MCF 10A (cell line): Measurements from ENCODE around the gene ELK4. TPM values are rescaled to one million over a fixed set of nuclear protein-coding genes. Genes with fewer than 3 reads are reported as not detected.

Experiments
- total RNA-seq: library from RNA; stranded (reverse); gene quantifications from 2 replicates; pipeline ENCODE4 v1.2.3, GENCODE V29; 2022

The ELK4 gene
- total RNA-seq, 1 experiment from 2014 or later: 101 TPM

Other genes with a start within 250 kb of the ELK4 start
- gene LEMD1, start 210.0 kb downstream of the ELK4 start, total RNA-seq: 1.4 TPM in 2 replicates
- 0.72 and 1.1 TPM in 2 replicates for gene BLACAT1, start 176.0 kb downstream of the ELK4 start, total RNA-seq
- 4.9 and 6.8 TPM in 2 replicates for gene CDK18, start 127.3 kb downstream of the ELK4 start, total RNA-seq
- gene SLC45A3, start 48.5 kb upstream of the ELK4 start, total RNA-seq: 3.1 and 5.3 TPM in 2 replicates
- gene NUCKS1, start 118.2 kb upstream of the ELK4 start, total RNA-seq: 605 and 615 TPM in 2 replicates
- 33.6 and 44.8 TPM in 2 replicates for gene RAB29, start 143.5 kb upstream of the ELK4 start, total RNA-seq
- 48.8 and 49.7 TPM in 2 replicates for gene SLC41A1, start 181.2 kb upstream of the ELK4 start, total RNA-seq
- not detected in 2 replicates for gene PM20D1, start 218.1 kb upstream of the ELK4 start, total RNA-seq